AG04450 (cell line): ENCODE measurements around the gene DSG3. TPM values are rescaled to one million over a fixed set of nuclear protein-coding genes. Genes with fewer than 3 reads are reported as not detected.

Experiments used
- CTCF ChIA-PET: fragments of 300-600, 350-600 bp; formaldehyde crosslinking; extraction: SDS; loops from one replicate; lab custom pipeline; 2022; ENCODE audit warnings: antibody characterized with exemption, inconsistent platforms; lab: Charles Lee
- POLR2A ChIA-PET: fragments of 350-600 bp; formaldehyde crosslinking; extraction: SDS; loops from one replicate; lab custom pipeline; 2021; ENCODE audit warnings: antibody characterized with exemption, inconsistent platforms; lab: Yijun Ruan, JAX
- DNase-seq: peaks from one replicate; pipeline ENCODE4 v3.0.0-alpha.2; 2011; ENCODE audit warnings: low read depth, low spot score
- H3K27ac ChIP-seq: one replicate; pipeline ENCODE4 v1.5.1; 2012; ENCODE audit warnings: low read depth, low read length, control low read depth
- H3K27me3 ChIP-seq: one replicate; pipeline ENCODE4 v1.6.0; 2012; ENCODE audit warnings: low read length; ENCODE audit not compliant: control insufficient read depth, insufficient read depth
- H3K4me3 ChIP-seq: 2 replicates; pipeline ENCODE4 v1.5.1; 2011; ENCODE audit warnings: mild to moderate bottlenecking, low read depth, low read length, control low read depth
- H3K9me3 ChIP-seq: 2 replicates; pipeline ENCODE4 v1.5.1; 2012; ENCODE audit warnings: low read length; ENCODE audit not compliant: control insufficient read depth, insufficient read depth
- polyA minus RNA-seq: library from RNA; depleted of rRNA, polyadenylated mRNA; stranded (reverse); fragments of >200 nt; gene quantifications from 2 replicates; pipeline ENCODE4 v1.2.3, GENCODE V29; 2011; rRNA and poly(A)+ RNA removed
- polyA plus RNA-seq: library from polyadenylated mRNA; depleted of rRNA; stranded (reverse); fragments of >200 nt; gene quantifications from 2 replicates; pipeline ENCODE4 v1.2.3, GENCODE V29; 2011; rRNA removed
- TF ChIP-seq, protein P1 (sequence below): IDR thresholded peaks from 2 replicates; pipeline ENCODE4 v1.5.1; 2011; ENCODE audit warnings: low read depth, low read length, control low read depth, inconsistent platforms

The DSG3 gene, protein sequence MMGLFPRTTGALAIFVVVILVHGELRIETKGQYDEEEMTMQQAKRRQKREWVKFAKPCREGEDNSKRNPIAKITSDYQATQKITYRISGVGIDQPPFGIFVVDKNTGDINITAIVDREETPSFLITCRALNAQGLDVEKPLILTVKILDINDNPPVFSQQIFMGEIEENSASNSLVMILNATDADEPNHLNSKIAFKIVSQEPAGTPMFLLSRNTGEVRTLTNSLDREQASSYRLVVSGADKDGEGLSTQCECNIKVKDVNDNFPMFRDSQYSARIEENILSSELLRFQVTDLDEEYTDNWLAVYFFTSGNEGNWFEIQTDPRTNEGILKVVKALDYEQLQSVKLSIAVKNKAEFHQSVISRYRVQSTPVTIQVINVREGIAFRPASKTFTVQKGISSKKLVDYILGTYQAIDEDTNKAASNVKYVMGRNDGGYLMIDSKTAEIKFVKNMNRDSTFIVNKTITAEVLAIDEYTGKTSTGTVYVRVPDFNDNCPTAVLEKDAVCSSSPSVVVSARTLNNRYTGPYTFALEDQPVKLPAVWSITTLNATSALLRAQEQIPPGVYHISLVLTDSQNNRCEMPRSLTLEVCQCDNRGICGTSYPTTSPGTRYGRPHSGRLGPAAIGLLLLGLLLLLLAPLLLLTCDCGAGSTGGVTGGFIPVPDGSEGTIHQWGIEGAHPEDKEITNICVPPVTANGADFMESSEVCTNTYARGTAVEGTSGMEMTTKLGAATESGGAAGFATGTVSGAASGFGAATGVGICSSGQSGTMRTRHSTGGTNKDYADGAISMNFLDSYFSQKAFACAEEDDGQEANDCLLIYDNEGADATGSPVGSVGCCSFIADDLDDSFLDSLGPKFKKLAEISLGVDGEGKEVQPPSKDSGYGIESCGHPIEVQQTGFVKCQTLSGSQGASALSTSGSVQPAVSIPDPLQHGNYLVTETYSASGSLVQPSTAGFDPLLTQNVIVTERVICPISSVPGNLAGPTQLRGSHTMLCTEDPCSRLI
- polyA plus RNA-seq (not detected in 2 replicates), polyA minus RNA-seq (not detected in 2 replicates)

GRCh38 chr18:31447530-31448191, at the start of gene DSG3:
Gene DSG3, plus strand, starts transcription at chr18:31447741. Its CDS starts 137 bp downstream, at chr18:31447878.
- H3K27me3 ChIP-seq: no peaks in the 10 kb centered on the region
- TF ChIP-seq, protein P1, sequence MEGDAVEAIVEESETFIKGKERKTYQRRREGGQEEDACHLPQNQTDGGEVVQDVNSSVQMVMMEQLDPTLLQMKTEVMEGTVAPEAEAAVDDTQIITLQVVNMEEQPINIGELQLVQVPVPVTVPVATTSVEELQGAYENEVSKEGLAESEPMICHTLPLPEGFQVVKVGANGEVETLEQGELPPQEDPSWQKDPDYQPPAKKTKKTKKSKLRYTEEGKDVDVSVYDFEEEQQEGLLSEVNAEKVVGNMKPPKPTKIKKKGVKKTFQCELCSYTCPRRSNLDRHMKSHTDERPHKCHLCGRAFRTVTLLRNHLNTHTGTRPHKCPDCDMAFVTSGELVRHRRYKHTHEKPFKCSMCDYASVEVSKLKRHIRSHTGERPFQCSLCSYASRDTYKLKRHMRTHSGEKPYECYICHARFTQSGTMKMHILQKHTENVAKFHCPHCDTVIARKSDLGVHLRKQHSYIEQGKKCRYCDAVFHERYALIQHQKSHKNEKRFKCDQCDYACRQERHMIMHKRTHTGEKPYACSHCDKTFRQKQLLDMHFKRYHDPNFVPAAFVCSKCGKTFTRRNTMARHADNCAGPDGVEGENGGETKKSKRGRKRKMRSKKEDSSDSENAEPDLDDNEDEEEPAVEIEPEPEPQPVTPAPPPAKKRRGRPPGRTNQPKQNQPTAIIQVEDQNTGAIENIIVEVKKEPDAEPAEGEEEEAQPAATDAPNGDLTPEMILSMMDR: no peak
- H3K4me3 ChIP-seq: no peak within 1 kb of the TSS
- no peak within 1 kb of the TSS for H3K27ac ChIP-seq
- POLR2A ChIA-PET: no interaction called here
- H3K9me3 ChIP-seq: peaks cover 12% of the 10 kb centered on the region
- CTCF ChIA-PET: no interaction called here
- no peak for DNase-seq

DNA sequence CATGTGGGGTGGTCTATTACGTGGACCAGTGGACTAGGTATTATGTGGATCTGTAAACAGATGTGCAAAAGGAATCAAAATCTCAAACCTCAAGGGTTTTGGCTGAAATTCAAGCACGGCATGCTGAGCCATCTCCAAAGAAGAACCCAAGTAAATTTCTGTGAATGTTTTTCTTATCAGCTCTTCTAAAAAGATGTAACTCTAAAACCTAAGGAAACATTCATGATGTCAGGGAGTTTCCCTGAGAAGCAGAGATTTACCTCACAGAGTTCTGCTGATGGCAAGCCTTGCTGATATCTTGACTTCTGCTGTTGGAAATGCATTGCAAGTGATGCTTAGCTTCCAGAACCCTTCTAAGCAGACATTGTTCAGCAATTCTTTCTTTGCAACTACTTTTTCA, 49.4 kb upstream of the DSG3 start:
- DNase-seq: no peak
- Histone ChIP-seq H3K27ac (no peak overlapping the region), H3K27me3 (no peaks in the 10 kb centered on the region), H3K9me3 (peaks cover 10% of the 10 kb centered on the region), H3K4me3 (no peak overlapping the region)
- ChIA-PET CTCF (no interaction called here), POLR2A (no interaction called here)
- TF ChIP-seq, protein P1: no peak

DNA sequence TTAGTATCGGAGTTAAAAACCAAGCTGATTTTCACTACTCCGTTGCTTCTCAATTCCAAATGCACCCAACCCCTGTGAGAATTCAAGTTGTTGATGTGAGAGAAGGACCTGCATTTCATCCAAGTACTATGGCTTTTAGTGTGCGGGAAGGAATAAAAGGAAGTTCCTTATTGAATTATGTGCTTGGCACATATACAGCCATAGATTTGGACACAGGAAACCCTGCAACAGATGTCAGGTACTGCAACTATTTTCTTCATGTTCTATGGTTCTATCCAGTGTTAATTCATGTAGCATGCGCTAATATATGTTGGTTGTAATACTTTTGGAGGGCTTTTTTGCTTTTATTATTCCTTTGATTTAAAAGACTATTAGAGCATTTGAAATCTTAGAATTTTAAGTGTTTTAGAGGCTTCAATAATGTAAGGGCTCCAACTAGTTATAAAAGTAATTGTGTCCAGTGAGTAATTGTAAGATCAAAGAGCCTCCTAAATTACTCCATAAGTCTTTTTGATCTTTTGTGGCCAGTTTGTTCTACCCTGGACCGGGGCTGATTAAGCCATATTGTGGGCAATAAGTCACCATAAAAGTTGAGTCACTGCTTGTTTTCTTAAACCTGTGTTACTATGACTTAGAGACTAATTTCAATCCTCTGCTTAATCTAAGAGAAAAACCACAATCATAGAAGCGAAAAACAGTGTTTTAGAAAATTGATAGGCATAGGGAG, 48.1 kb upstream of the DSG3 start:
- no peak for DNase-seq
- POLR2A ChIA-PET: no interaction called here
- Histone ChIP-seq H3K27ac (no peak overlapping the region), H3K4me3 (no peak overlapping the region), H3K27me3 (no peaks in the 10 kb centered on the region), H3K9me3 (peaks cover 10% of the 10 kb centered on the region)
- TF ChIP-seq, protein P1: no peak
- CTCF ChIA-PET: no interaction called here

GRCh38 chr18:31401156-31402025, 46.1 kb upstream of the DSG3 start:
- H3K27me3 ChIP-seq: no peaks in the 10 kb centered on the region
- ChIA-PET POLR2A (no interaction called here), CTCF (no interaction called here)
- H3K9me3 ChIP-seq: peaks cover 11% of the 10 kb centered on the region
- DNase-seq: no peak
- H3K27ac ChIP-seq: no peak overlapping the region
- TF ChIP-seq, protein P1: no peak
- H3K4me3 ChIP-seq: no peak overlapping the region
